HG02642 (cell line): ENCODE results near the gene CYP4F11.
"Not testable (repeated sequence)": the region's sequence is repeated elsewhere in the genome, so short reads cannot be mapped to it uniquely, and the experiment has no call there.

Source experiments
- ATAC-seq: cut with Tn5 transposase; IDR thresholded peaks from one replicate; pipeline ENCODE4 v1.9.1; 2021; ENCODE audit warnings: mild to moderate bottlenecking; ENCODE audit not compliant: unreplicated experiment, poor library complexity

Gene CYP4F11

DNA sequence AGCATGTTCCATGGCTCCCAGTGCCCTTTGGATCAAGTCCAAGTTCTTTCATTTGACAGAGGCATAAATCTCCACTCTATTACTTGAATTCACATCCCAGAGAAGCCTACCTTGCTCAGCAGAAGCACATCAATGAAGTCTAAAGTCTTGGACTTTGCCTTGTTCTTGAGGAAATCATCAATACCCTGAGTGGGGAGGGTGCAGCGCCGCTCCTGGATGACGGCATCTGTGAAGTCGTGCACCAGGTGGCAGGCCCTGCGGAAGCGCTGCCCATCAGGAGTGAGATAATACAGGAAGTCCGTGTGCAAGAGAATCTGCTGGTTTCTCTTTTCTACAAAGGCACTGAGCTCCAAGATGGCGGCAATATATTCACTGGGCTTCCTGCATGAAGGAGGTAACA, 10.6 kb downstream of the CYP4F11 start:
- ATAC-seq = no peak

DNA sequence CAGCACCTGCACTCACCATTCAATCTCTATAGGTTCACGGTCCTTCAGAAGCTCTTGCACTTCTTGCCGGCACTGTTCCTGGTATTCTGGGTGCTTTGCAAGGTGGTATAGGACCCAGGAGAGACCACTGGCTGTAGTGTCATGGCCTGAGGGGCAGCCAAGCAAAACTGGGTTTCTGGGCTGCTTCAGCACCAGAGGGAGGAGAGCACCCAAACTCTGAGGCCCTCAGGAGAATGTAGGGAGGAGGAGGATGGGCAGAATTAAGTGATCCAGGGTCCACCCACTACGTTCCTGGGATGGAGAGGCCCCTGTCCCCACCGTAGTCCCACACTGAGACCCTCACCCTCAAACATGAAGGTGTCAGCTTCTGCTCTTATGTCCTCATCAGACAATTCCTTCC, 12.3 kb downstream of the CYP4F11 start:
- no peak for ATAC-seq

DNA sequence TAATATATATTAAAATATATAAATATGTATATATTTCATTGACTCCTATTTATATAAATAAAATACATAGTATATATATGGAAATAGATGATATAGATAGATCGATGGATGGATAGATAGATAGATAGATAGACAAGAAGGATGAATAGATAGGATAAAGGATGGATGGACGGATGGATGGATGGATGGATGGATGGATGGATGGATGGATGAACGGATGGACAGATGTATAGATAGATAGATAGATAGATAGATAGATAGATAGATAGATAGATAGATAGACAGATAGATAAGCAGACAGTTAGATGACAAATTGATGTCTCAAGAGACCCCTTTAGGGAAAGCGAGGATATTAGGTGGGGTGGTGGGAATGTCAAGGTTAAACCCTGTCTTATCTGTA, 15.1 kb downstream of the CYP4F11 start:
- no peak for ATAC-seq

DNA sequence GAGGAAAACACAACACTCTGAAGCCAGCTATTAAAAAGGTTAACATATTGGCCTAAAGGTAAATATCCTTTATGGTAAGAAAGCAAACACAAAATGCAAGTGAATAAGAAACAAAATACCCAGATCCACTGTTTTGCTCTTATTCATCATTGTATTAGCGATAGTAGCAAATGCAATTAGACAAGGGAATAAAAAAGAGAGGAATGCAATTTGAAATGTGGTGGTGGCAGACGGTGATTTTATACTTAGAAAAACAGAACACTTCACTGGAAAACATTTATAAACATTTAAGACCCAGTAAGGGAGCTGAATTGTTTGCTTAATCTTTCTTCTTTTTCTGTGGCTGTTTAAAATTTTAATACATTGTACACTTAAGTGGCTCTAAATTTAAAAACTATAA, 19.2 kb downstream of the CYP4F11 start:
- ATAC-seq = no peak

DNA sequence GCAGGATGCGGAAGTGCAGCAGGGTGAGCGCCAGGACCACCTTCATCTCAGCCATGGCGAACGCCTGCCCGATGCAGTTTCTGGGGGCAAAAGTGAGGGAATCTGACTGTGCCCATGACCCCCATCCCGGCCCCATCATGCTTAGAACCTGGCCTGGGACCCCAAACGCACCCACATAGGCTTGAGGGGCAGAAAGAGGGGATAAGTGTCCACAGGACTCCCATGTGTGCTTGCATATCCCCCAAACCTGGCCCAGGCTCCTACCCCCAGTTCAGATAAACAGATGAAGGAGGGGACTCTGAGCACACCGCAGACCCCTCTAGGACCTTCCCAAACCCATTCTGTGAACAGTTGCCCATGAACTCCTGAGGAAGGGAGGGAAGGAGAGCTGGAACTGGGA, 20.5 kb downstream of the CYP4F11 start:
- ATAC-seq = no peak

DNA sequence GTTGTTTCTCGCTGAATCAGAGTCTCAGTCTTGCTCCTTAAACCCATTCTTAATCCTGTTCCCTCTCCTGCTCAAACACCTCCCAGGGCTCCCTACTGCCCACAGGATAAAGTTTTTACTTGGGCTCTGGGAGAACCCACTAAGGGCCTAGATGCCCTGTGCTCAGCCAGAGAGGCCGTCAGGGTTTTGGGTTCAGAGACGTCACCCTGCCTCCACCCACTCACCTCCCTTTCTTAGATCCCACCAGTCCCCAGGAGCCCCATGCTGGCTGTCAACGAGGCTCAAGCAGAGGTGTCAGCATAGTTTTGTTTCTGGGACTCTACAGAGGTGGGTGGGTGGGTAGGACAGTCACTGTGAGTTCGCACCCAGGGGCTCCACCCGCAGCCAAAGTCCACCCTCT, 20.9 kb downstream of the CYP4F11 start:
- ATAC-seq = no peak

- ATAC-seq = no peak
Observed at GRCh38 chr19:15911599-15912235, 22.6 kb downstream of the CYP4F11 start.

- ATAC-seq = no peak
Observed at GRCh38 chr19:15905026-15905425, 29.3 kb downstream of the CYP4F11 start.

- ATAC-seq = not testable (repeated sequence)
Observed at GRCh38 chr19:15902898-15903297, 31.4 kb downstream of the CYP4F11 start.

GRCh38 chr19:15902254-15902653, 32.1 kb downstream of the CYP4F11 start:
- ATAC-seq = no peak

DNA sequence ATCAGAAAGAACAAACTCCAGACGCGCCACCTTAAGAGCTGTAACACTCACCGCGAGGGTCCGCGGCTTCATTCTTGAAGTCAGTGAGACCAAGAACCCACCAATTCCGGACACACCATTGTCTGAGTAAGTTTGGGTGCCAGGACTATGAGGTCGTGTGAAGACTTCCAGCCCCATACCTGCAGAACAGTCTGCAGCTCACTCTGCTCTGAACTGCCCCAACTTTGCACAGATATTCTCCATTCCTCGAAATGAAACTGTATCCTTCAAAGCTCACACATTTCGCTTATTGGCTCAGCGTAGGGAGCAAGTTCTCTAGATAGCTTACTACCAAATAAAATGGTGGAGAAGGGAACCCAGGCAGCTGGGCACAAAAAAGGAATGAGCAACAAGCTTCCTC, 33.8 kb downstream of the CYP4F11 start:
- ATAC-seq = no peak

DNA sequence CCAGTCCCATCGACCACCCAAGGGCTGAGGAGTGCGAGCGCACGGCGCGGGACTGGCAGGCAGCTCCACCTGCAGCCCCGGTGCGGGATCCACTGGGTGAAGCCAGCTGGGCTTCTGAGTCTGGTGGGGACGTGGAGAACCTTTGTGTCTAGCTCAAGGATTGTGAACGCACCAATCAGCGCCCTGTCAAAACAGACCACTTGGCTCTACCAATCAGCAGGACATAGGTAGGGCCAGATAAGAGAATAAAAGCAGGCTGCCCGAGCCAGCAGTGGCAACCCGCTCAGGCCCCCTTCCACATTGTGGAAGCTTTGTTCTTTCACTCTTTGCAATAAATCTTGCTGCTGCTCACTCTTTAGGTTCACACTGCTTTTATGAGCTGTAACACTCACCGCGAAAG, 34.3 kb downstream of the CYP4F11 start:
- ATAC-seq = not testable (repeated sequence)

DNA sequence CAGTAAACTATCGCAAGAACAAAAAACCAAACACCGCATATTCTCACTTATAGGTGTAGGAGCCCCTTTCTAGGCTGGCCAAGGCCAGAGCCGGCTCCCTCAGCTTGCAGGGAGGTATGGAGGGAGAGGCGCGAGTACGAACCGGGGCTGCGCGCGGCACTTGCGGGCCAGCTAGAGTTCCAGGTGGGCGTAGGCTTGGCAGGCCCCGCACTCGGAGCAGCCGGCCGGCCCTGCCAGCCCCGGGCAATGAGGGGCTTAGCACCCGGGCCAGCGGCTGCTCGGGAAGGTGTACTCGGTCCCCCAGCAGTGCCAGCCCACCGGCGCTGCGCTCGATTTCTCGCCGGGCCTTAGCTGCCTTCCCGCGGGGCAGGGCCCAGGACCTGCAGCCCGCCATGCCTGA, 34.8 kb downstream of the CYP4F11 start:
- not testable (repeated sequence) for ATAC-seq

DNA sequence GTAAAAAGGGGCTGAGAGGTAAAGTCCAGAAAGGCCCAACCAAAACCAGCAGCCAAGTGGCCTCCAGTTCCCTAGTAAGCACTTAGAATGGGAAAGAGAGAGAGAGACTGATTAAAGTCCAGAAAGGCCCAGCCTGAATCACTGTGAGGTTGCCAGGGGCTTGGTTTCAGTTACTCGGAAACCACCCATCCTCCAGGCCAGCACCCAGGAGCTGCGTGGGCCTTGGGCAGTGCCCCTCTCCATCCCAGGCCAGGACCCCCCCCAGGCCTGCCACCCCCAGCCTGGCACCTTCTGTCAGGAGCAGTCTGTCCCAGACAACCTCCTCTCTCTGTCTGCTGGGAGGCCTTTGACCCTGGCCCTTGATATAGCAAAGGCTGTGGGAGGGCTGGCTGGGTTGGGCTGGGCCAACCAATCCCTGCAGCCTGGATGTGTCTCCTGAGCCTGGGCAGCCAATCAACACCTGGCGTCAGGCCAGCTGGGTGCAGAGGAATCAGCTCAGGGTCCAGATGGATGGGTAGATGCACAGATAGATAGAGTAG, 36.5 kb downstream of the CYP4F11 start, which contains the start of gene CYP4F2:
TSS of gene CYP4F2 (minus strand) at position 337 of the 539 bp plus-strand sequence. CDS start 463 bp downstream, outside the sequence.
- no peak for ATAC-seq

GRCh38 chr19:15897026-15897737, 37.1 kb downstream of the CYP4F11 start:
- no peak for ATAC-seq

GRCh38 chr19:15895876-15896430, 38.4 kb downstream of the CYP4F11 start:
- no peak for ATAC-seq

DNA sequence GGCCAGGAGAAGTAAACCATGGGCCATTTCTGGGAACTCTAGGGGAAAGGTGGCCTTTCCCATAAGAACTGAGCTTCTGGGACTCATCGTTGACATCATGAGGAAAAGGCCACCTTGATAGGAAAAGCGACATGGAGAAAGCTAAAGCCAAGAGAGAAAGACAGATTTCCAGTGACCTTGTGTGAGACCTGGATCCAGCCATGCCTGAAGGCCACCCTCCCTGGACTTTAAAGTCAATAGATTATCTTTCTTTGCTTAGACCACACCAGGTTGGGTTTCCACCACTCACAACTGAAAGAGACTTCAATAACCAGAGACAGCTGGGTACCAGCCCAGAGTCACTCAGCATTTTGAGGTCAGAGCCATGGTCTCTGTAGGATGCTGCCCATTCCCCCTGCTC, 40.0 kb downstream of the CYP4F11 start:
- no peak for ATAC-seq

GRCh38 chr19:15893477-15893876, 40.9 kb downstream of the CYP4F11 start:
- ATAC-seq = no peak

DNA sequence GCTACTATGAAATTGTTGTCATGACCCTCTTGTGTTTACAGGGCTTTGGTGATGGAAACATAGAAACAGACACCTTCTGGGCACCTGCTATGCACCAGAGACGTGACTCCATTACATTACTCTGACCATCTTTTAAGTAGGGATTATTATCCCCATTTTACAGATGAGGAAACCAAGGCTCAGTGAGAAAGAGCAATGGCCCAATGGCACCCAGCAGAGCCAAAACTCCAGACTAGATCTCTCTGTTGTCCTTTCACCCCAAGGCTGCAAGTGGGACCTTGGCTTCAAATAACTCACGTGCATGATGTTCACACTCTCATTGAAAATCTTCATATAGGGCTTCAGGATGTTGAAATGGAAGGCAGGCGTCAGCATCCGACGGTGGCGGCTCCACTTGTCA, 42.3 kb downstream of the CYP4F11 start:
- no peak for ATAC-seq

GRCh38 chr19:15891434-15891833, 42.9 kb downstream of the CYP4F11 start:
- ATAC-seq = no peak

GRCh38 chr19:15889339-15889738, 45.0 kb downstream of the CYP4F11 start:
- not testable (repeated sequence) for ATAC-seq
